SU-DHL-6 (cell line): ENCODE data around the gene PIGT.
A peak's percentile ranks its signal among the peaks of the same experiment; 100 is the strongest.

Experiments used
- H2AFZ ChIP-seq: fragments of 200-600 bp; sonication (generic); 2 replicates; pipeline ENCODE4 v1.6.1; 2014; ENCODE audit warnings: low read depth, mild to moderate bottlenecking, moderate library complexity, mixed read lengths, antibody characterized with exemption, low read length; ENCODE audit not compliant: severe bottlenecking
- H3F3A ChIP-seq: fragments of 200-600 bp; shearing (Covaris generic); 2 replicates; pipeline ENCODE4 v1.6.0; 2016; ENCODE audit warnings: antibody characterized with exemption, mild to moderate bottlenecking; ENCODE audit not compliant: insufficient read depth
- H3K27ac ChIP-seq: fragments of 200-600 bp; sonication (generic); 2 replicates; pipeline ENCODE4 v1.5.1; 2016; ENCODE audit warnings: low read depth, mild to moderate bottlenecking, low read length, moderate library complexity, mixed read lengths
- H3K27me3 ChIP-seq: fragments of 200-600 bp; sonication (generic), shearing (Covaris generic); 2 replicates; pipeline ENCODE4 v1.6.0; 2014; ENCODE audit warnings: mild to moderate bottlenecking, low read length
- H3K36me3 ChIP-seq: fragments of 200-600 bp; sonication (generic); 2 replicates; pipeline ENCODE4 v1.6.1; 2014; ENCODE audit warnings: mild to moderate bottlenecking, low read length, mixed read lengths
- H3K4me2 ChIP-seq: fragments of 300-600, 200-600 bp; shearing (Covaris generic), sonication (generic); 2 replicates; pipeline ENCODE4 v1.6.0; 2014; ENCODE audit warnings: low read length, low read depth, mild to moderate bottlenecking; ENCODE audit not compliant: poor library complexity, severe bottlenecking
- H3K4me3 ChIP-seq: fragments of 200-600 bp; sonication (generic); 2 replicates; pipeline ENCODE4 v1.5.1; 2014; ENCODE audit warnings: antibody characterized with exemption, low read length, mild to moderate bottlenecking, mixed read lengths; ENCODE audit not compliant: insufficient read depth, poor library complexity, severe bottlenecking
- H3K79me2 ChIP-seq: fragments of 200-600 bp; sonication (generic); 2 replicates; pipeline ENCODE4 v1.6.1; 2014; ENCODE audit warnings: mild to moderate bottlenecking, low read length, moderate library complexity; ENCODE audit not compliant: insufficient read depth
- H3K9ac ChIP-seq: fragments of 200-600 bp; sonication (generic); 2 replicates; pipeline ENCODE4 v1.7.0; 2014; ENCODE audit warnings: mild to moderate bottlenecking, low read length
- H3K9me2 ChIP-seq: fragments of 200-600 bp; sonication (generic); replicated peaks from 2 replicates; pipeline ENCODE4 v1.6.1; 2014; ENCODE audit warnings: low read length; ENCODE audit not compliant: insufficient read depth
- H3K9me3 ChIP-seq: fragments of 200-600 bp; sonication (generic); 2 replicates; pipeline ENCODE4 v1.6.1; 2014; ENCODE audit warnings: low read length, mixed read lengths; ENCODE audit not compliant: insufficient read depth
- H4K20me1 ChIP-seq: fragments of 200-600 bp; sonication (generic); 2 replicates; pipeline ENCODE4 v1.6.1; 2014; ENCODE audit warnings: low read depth, mild to moderate bottlenecking, antibody characterized with exemption, low read length, moderate library complexity, mixed read lengths
- EZH2phosphoT487 ChIP-seq: fragments of 200-600 bp; sonication (generic), shearing (Covaris generic); conservative IDR thresholded peaks from 2 replicates; pipeline ENCODE4 v1.6.1; 2018; ENCODE audit warnings: mild to moderate bottlenecking, antibody characterized with exemption, low read length, moderate library complexity, mixed read lengths
- TF ChIP-seq, protein P1 (sequence below): fragments of 200-600 bp; sonication (generic); IDR thresholded peaks from one replicate; pipeline ENCODE4 v1.5.1; 2017; ENCODE audit warnings: antibody characterized with exemption, mild to moderate bottlenecking, low read length, moderate library complexity; ENCODE audit not compliant: insufficient read depth, poor library complexity, severe bottlenecking

Gene PIGT

DNA sequence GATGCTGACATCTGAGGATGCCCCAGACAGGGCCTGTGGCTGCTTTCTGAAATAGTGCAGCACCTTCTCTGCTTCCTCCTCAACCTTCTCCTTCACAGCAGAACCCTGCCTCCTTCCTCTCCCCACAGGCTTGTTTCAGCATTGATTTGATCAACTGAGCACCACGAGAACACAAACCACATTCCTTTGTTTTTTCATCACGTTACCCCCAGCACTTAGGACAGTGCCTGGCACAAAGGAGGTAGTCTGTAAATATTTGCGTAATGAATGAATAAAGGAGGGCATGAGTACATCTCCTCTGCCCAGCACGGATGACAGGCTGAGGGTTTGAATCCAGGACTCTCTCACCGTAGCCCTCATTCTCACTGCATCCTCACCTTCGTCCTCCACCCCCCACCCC lies 32.3 kb downstream of the PIGT start:
- Histone ChIP-seq H3K9me3 (no peaks in the 10 kb centered on the region), H3K9me2 (no peaks in the 10 kb centered on the region), H3K36me3 (no peaks in the 10 kb centered on the region), H3K4me2 (no peak overlapping the region), H2AFZ (no peak overlapping the region), H3K27ac (no peak overlapping the region), H3K27me3 (no peaks in the 10 kb centered on the region), H3F3A (no peaks in the 10 kb centered on the region), H3K4me3 (no peak overlapping the region), H4K20me1 (no peaks in the 10 kb centered on the region), H3K79me2 (no peaks in the 10 kb centered on the region), H3K9ac (no peak overlapping the region)
- TF ChIP-seq, protein P1, sequence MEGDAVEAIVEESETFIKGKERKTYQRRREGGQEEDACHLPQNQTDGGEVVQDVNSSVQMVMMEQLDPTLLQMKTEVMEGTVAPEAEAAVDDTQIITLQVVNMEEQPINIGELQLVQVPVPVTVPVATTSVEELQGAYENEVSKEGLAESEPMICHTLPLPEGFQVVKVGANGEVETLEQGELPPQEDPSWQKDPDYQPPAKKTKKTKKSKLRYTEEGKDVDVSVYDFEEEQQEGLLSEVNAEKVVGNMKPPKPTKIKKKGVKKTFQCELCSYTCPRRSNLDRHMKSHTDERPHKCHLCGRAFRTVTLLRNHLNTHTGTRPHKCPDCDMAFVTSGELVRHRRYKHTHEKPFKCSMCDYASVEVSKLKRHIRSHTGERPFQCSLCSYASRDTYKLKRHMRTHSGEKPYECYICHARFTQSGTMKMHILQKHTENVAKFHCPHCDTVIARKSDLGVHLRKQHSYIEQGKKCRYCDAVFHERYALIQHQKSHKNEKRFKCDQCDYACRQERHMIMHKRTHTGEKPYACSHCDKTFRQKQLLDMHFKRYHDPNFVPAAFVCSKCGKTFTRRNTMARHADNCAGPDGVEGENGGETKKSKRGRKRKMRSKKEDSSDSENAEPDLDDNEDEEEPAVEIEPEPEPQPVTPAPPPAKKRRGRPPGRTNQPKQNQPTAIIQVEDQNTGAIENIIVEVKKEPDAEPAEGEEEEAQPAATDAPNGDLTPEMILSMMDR = no peak
- no peak for TF ChIP-seq EZH2phosphoT487

DNA sequence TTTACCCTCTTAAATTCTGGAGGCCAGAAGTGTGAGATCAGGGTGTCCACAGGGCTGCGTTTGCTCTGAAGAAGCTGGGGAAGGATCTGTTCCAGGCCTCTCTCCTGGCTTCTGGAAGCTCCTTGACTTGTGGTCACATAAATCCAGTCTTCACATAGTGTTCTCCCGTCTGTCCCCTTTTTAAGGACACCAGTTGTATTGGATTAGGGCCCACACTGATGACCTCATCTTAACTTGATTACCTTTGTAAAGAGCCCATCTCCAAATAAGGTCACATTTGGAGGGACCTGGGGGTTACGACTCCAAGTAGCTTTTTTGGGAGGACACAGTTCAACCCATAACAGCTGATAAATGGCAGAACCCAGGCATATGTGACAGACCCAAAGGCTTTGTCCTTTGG lies 33.6 kb downstream of the PIGT start:
- H3K4me3 ChIP-seq = no peak overlapping the region
- H3K27ac ChIP-seq = no peak overlapping the region
- no peak overlapping the region for H3K9ac ChIP-seq
- H3K36me3 ChIP-seq = no peaks in the 10 kb centered on the region
- H3K79me2 ChIP-seq = no peaks in the 10 kb centered on the region
- H3K4me2 ChIP-seq = no peak overlapping the region
- no peak overlapping the region for H2AFZ ChIP-seq
- no peaks in the 10 kb centered on the region for H4K20me1 ChIP-seq
- TF ChIP-seq EZH2phosphoT487 = no peak
- TF ChIP-seq, protein P1 = no peak
- no peaks in the 10 kb centered on the region for H3K9me3 ChIP-seq
- no peaks in the 10 kb centered on the region for H3K27me3 ChIP-seq
- no peaks in the 10 kb centered on the region for H3F3A ChIP-seq
- H3K9me2 ChIP-seq = no peaks in the 10 kb centered on the region

DNA sequence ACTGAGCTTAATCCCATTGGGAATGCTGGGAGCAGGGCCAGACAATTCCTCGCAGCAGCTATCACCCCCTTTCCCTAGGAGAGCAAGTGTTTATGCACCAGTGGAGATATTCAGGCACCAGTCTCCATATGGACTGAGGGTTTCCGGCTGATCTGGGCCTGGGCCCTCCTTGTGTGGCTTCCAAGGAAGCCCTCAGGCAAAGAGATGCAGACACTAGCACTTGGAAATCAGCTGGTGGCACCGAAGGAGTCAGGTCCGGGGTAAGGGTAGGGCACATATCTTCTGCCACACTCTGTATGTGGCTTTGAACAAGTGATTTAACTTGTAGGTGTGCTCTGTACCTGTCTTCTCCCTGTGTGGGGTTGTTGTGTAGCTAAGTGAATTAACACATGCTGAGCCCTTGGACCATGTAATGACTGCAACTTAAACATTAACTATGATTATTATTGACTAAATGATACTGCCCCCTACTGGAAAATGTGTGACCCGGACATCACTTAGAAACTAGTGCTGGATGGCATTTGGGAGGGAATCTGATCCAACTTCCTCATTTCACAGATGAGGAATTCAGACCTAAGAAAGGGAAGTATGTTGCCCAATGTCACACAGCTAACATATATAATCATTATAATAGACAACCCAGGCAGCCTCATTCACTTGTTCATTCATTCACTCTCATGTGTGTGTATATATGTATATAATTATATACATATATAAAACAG lies 34.3 kb downstream of the PIGT start:
- Histone ChIP-seq H3K4me3 (no peak overlapping the region), H3K4me2 (no peak overlapping the region), H3K36me3 (no peaks in the 10 kb centered on the region), H3F3A (no peaks in the 10 kb centered on the region), H4K20me1 (no peaks in the 10 kb centered on the region), H2AFZ (no peak overlapping the region), H3K9me3 (no peaks in the 10 kb centered on the region), H3K79me2 (no peaks in the 10 kb centered on the region), H3K27ac (no peak overlapping the region), H3K9ac (no peak overlapping the region), H3K27me3 (no peaks in the 10 kb centered on the region), H3K9me2 (no peaks in the 10 kb centered on the region)
- TF ChIP-seq, protein P1 = peak; percentile 83
- TF ChIP-seq EZH2phosphoT487 = no peak
